ENCODE data around the gene TRPM3.
"Not testable (repeated sequence)": the region's sequence is repeated elsewhere in the genome, so short reads cannot be mapped to it uniquely, and the experiment has no call there.

The TRPM3 gene

GRCh38 chr9:70675868-70676370 lies 445.5 kb downstream of the TRPM3 start:
- no peak for DNase-seq (ENCODE audit: low read depth)
- TF ChIP-seq CTCF (IDR thresholded peaks at IDR 0.05; ENCODE audit: low read length, missing control alignments) = no peak
- H3K4me3 ChIP-seq (replicated peaks; ENCODE audit: low read depth, low read length) = no peak overlapping the region

- DNase-seq (ENCODE audit: low read depth) = no peak
Observed at GRCh38 chr9:70673844-70674243, 447.6 kb downstream of the TRPM3 start.

GRCh38 chr9:70672161-70672649 lies 449.2 kb downstream of the TRPM3 start:
- TF ChIP-seq CTCF (IDR thresholded peaks at IDR 0.05; ENCODE audit: low read length, missing control alignments) = no peak
- peak; percentile 7 for DNase-seq (ENCODE audit: low read depth)
- no peak overlapping the region for H3K4me3 ChIP-seq (replicated peaks; ENCODE audit: low read depth, low read length)

More at GRCh38 chr9:70673844-70674243, 447.6 kb downstream of the TRPM3 start:
- H3K4me3 ChIP-seq (replicated peaks; ENCODE audit: low read depth, low read length) = no peak overlapping the region
- no peak for TF ChIP-seq CTCF (IDR thresholded peaks at IDR 0.05; ENCODE audit: low read length, missing control alignments)

GRCh38 chr9:70668751-70669150 lies 452.7 kb downstream of the TRPM3 start:
- H3K4me3 ChIP-seq (replicated peaks; ENCODE audit: low read depth, low read length) = no peak overlapping the region
- TF ChIP-seq CTCF (IDR thresholded peaks at IDR 0.05; ENCODE audit: low read length, missing control alignments) = no peak
- DNase-seq (ENCODE audit: low read depth) = peak; percentile 18

GRCh38 chr9:70658765-70659164 lies 462.7 kb downstream of the TRPM3 start:
- no peak for DNase-seq (ENCODE audit: low read depth)
- TF ChIP-seq CTCF (IDR thresholded peaks at IDR 0.05; ENCODE audit: low read length, missing control alignments) = no peak
- no peak overlapping the region for H3K4me3 ChIP-seq (replicated peaks; ENCODE audit: low read depth, low read length)

GRCh38 chr9:70656281-70656680 lies 465.1 kb downstream of the TRPM3 start:
- no peak for DNase-seq (ENCODE audit: low read depth)
- H3K4me3 ChIP-seq (replicated peaks; ENCODE audit: low read depth, low read length) = no peak overlapping the region
- no peak for TF ChIP-seq CTCF (IDR thresholded peaks at IDR 0.05; ENCODE audit: low read length, missing control alignments)

- H3K4me3 ChIP-seq (replicated peaks; ENCODE audit: low read depth, low read length) = no peak overlapping the region
- TF ChIP-seq CTCF (IDR thresholded peaks at IDR 0.05; ENCODE audit: low read length, missing control alignments) = no peak
- no peak for DNase-seq (ENCODE audit: low read depth)
Observed at GRCh38 chr9:70654144-70654543, 467.3 kb downstream of the TRPM3 start.

- DNase-seq (ENCODE audit: low read depth); H3K4me3 ChIP-seq (replicated peaks; ENCODE audit: low read depth, low read length): not testable (repeated sequence)
Observed at GRCh38 chr9:70644627-70645026, 476.8 kb downstream of the TRPM3 start.
